Natural killer cell (primary cell): ENCODE results near the gene LRCOL1. TPM values are rescaled to one million over a fixed set of nuclear protein-coding genes. Genes with fewer than 3 reads are reported as not detected.

ENCODE experiments used
- ATAC-seq, 3 donors: fragments of 150-1000 bp in 2 of 3; fragments of 200-7000 bp in 1 of 3; cut with Tn5 transposase; 1 replicate in 1 of 3; 2 replicates in 2 of 3; pipeline ENCODE4 v1.10.0; 2021; ENCODE audit warnings: mild to moderate bottlenecking in 2 of 3, moderate library complexity in 2 of 3
- DNase-seq, 2 donors: peaks; one replicate each; pipeline versions ENCODE4 v3.0.0 to v3.0.0-alpha.2; 2013 to 2021; ENCODE audit warnings: mixed read lengths in 1 of 2
- H3K27ac ChIP-seq: one replicate; pipeline ENCODE4 v1.5.1; 2013; ENCODE audit warnings: mild to moderate bottlenecking, low read length
- H3K27me3 ChIP-seq: one replicate; pipeline ENCODE4 v1.6.1; 2013; ENCODE audit warnings: low read length; ENCODE audit not compliant: control insufficient read depth, insufficient read depth
- H3K36me3 ChIP-seq: one replicate; pipeline ENCODE4 v1.6.1; 2013; ENCODE audit warnings: low read length; ENCODE audit not compliant: control insufficient read depth, insufficient read depth
- H3K4me1 ChIP-seq: one replicate; pipeline ENCODE4 v1.6.1; 2013; ENCODE audit warnings: low read length; ENCODE audit not compliant: control insufficient read depth, insufficient read depth
- H3K4me3 ChIP-seq: one replicate; pipeline ENCODE4 v1.5.1; 2013; ENCODE audit warnings: low read length
- H3K9me3 ChIP-seq: one replicate; pipeline ENCODE4 v1.6.1; 2013; ENCODE audit warnings: low read length; ENCODE audit not compliant: control insufficient read depth, insufficient read depth
- H3K27ac Mint-ChIP-seq, 2 donors: one replicate each; pipeline ENCODE4 v1.8.0; 2022; ENCODE audit warnings: mild to moderate bottlenecking in 2 of 2, mixed read lengths in 2 of 2, moderate library complexity in 1 of 2
- H3K27me3 Mint-ChIP-seq, 2 donors: one replicate each; pipeline ENCODE4 v1.8.0; 2022; ENCODE audit warnings: low read depth in 2 of 2, mixed read lengths in 2 of 2
- H3K36me3 Mint-ChIP-seq: one replicate; pipeline ENCODE4 v1.8.0; 2022; ENCODE audit warnings: mixed read lengths
- H3K4me1 Mint-ChIP-seq, 2 donors: one replicate each; pipeline ENCODE4 v1.8.0; 2022; ENCODE audit warnings: mixed read lengths in 2 of 2
- H3K4me3 Mint-ChIP-seq: one replicate; pipeline ENCODE4 v1.8.0; 2022; ENCODE audit warnings: mild to moderate bottlenecking, moderate library complexity, mixed read lengths
- H3K9me3 Mint-ChIP-seq, 2 donors: one replicate each; pipeline ENCODE4 v1.8.0; 2022; ENCODE audit warnings: mixed read lengths in 2 of 2
- CTCF ChIP-seq: fragments of 200-600 bp; IDR thresholded peaks from one replicate; pipeline ENCODE4 v1.8.0; 2022; ENCODE audit warnings: antibody characterized with exemption
- WGBS: methylation state at CpG from one replicate; pipeline ENCODE4 v1.1.7; 2013; ENCODE audit warnings: missing lambda C conversion rate; ENCODE audit not compliant: insufficient coverage; 5-methylcytosine and 5-hydroxymethylcytosine counted together
- intact Hi-C: fragments of 100-400 bp; cut with micrococcal nuclease; formaldehyde crosslinking; loops from one replicate; pipeline ENCODE4 v1.14.2; 2022
- total RNA-seq, 4 donors: library from RNA; stranded (reverse); fragments of 120-200 nt in 1 of 4; gene quantifications; one replicate each; pipeline versions ENCODE4 v1.2.3 to v1.2.4, GENCODE V29; 2013 to 2022

The LRCOL1 gene
- total RNA-seq, 3 donors from 2014 or later (not counting 1 experiment from before 2014, with no cell fraction given), result not detected

- no peaks in the 10 kb centered on the region for H3K27me3 ChIP-seq
- H3K9me3 Mint-ChIP-seq, result no peaks in the 10 kb centered on the region
- H3K4me1 ChIP-seq, result no peaks in the 10 kb centered on the region
- H3K9me3 ChIP-seq, result no peaks in the 10 kb centered on the region
- no peak overlapping the region for H3K4me3 ChIP-seq
- no peaks in the 10 kb centered on the region for H3K27me3 Mint-ChIP-seq
- no peak for TF ChIP-seq CTCF
- ATAC-seq (no peak), DNase-seq (no peak)
- no peaks in the 10 kb centered on the region for H3K4me1 Mint-ChIP-seq
- no peak overlapping the region for H3K27ac ChIP-seq
- 92% methylated on average over 10 of the region's 12 CpGs for WGBS
- no peak overlapping the region for H3K27ac Mint-ChIP-seq
- H3K36me3 Mint-ChIP-seq, result no peaks in the 10 kb centered on the region
- peaks cover 21% of the 10 kb centered on the region for H3K36me3 ChIP-seq
- H3K4me3 Mint-ChIP-seq, result no peak overlapping the region
- intact Hi-C loops, result no loop called here
These were observed 30.6 kb downstream of the LRCOL1 start for GRCh38 chr12:132579744-132580143.

GRCh38 chr12:132578826-132579225, 31.6 kb downstream of the LRCOL1 start:
- Histone ChIP-seq H3K4me3 (no peak overlapping the region), H3K27ac (no peak overlapping the region), H3K36me3 (peaks cover 23% of the 10 kb centered on the region), H3K4me1 (no peaks in the 10 kb centered on the region), H3K27me3 (no peaks in the 10 kb centered on the region), H3K9me3 (no peaks in the 10 kb centered on the region)
- Mint-ChIP-seq H3K9me3 (no peaks in the 10 kb centered on the region), H3K4me3 (no peak overlapping the region), H3K4me1 (no peaks in the 10 kb centered on the region), H3K27me3 (no peaks in the 10 kb centered on the region), H3K27ac (no peak overlapping the region), H3K36me3 (no peaks in the 10 kb centered on the region)
- no peak for TF ChIP-seq CTCF
- DNase-seq (no peak), ATAC-seq (no peak)
- WGBS, result 93% methylated on average over 11 of the region's 11 CpGs
- intact Hi-C loops, result no loop called here

- no peaks in the 10 kb centered on the region for H3K36me3 Mint-ChIP-seq
- WGBS, result 94% methylated on average over 11 of the region's 11 CpGs
These were observed 32.3 kb downstream of the LRCOL1 start for GRCh38 chr12:132578118-132578517.

More at GRCh38 chr12:132578118-132578517, 32.3 kb downstream of the LRCOL1 start:
- Histone ChIP-seq H3K9me3 (no peaks in the 10 kb centered on the region), H3K4me1 (no peaks in the 10 kb centered on the region), H3K27me3 (no peaks in the 10 kb centered on the region), H3K27ac (no peak overlapping the region), H3K36me3 (peaks cover 20% of the 10 kb centered on the region), H3K4me3 (no peak overlapping the region)
- DNase-seq, result no peak
- ATAC-seq, result no peak
- Mint-ChIP-seq H3K27me3 (no peaks in the 10 kb centered on the region), H3K9me3 (no peaks in the 10 kb centered on the region), H3K4me1 (no peaks in the 10 kb centered on the region), H3K4me3 (no peak overlapping the region), H3K27ac (no peak overlapping the region)
- no peak for TF ChIP-seq CTCF
- intact Hi-C loops, result no loop called here
